K562 (cell line): ENCODE measurements around the gene HSF5.

Experiments used
- CCNT2 ChIP-seq: IDR thresholded peaks from 2 replicates; pipeline ENCODE4 v1.6.1; 2011; ENCODE audit warnings: borderline replicate concordance, low read depth, mild to moderate bottlenecking, moderate library complexity, mixed read lengths, low read length; ENCODE audit not compliant: insufficient read length; ENCODE audit errors: extremely low read depth
- ELF1 ChIP-seq: fragments of 200-800 bp; sonication (Bioruptor generic); IDR thresholded peaks from 2 replicates; pipeline ENCODE4 v1.6.1; 2016; ENCODE audit warnings: missing genetic modification characterization, missing compliant biosample characterization
- EZH2 ChIP-seq: IDR thresholded peaks from 2 replicates; pipeline ENCODE4 v1.6.1; 2012; ENCODE audit warnings: low read depth, mild to moderate bottlenecking, inconsistent platforms, low read length, borderline replicate concordance
- FOXM1 ChIP-seq, 2 experiments: fragments of 450-650 bp in 1 of 2; sonication (generic) in 1 of 2; formaldehyde crosslinking in 1 of 2; IDR thresholded peaks; 2 replicates each; pipeline versions ENCODE4 v1.6.1 to v1.9.0; 2017 to 2022; ENCODE audit warnings: low read depth in 2 of 2, mild to moderate bottlenecking in 2 of 2, missing genetic modification reagents in 1 of 2, moderate library complexity in 1 of 2
- PHB ChIP-seq: fragments of 250-450 bp; sonication (Bioruptor Pico); IDR thresholded peaks from 2 replicates; pipeline ENCODE4 v1.5.0; 2021
- PHF8 ChIP-seq: fragments of 200-600 bp; sonication (generic); IDR thresholded peaks from 2 replicates; pipeline ENCODE4 v1.6.1; 2012; ENCODE audit warnings: mixed run types, mild to moderate bottlenecking, inconsistent platforms, low read length, moderate library complexity, borderline replicate concordance
- POLR2AphosphoS5 ChIP-seq: IDR thresholded peaks from 2 replicates; pipeline ENCODE4 v1.6.1; 2011; ENCODE audit warnings: mild to moderate bottlenecking, low read depth, low read length, moderate library complexity; ENCODE audit not compliant: control insufficient read depth, insufficient read depth
- POLR2G ChIP-seq: fragments of 200-400 bp; formaldehyde crosslinking; IDR thresholded peaks from 2 replicates; pipeline ENCODE4 v1.6.1; 2017; ENCODE audit warnings: low read depth, mild to moderate bottlenecking, antibody characterized with exemption, low read length, moderate library complexity
- POLR2H ChIP-seq: IDR thresholded peaks from 2 replicates; pipeline ENCODE4 v1.6.1; 2016; ENCODE audit warnings: missing genetic modification characterization, low read depth, mild to moderate bottlenecking, control low read depth, missing compliant biosample characterization, moderate library complexity
- SMC3 ChIP-seq: conservative IDR thresholded peaks from 2 replicates; pipeline ENCODE4 v1.6.1; 2011; ENCODE audit warnings: low read depth, low read length, improper control_type of control experiment; ENCODE audit not compliant: insufficient read depth
- XRCC3 ChIP-seq: fragments of 450-650 bp; IDR thresholded peaks from 2 replicates; pipeline ENCODE4 v1.6.1; 2017; ENCODE audit warnings: mild to moderate bottlenecking, moderate library complexity
- ZBTB17 ChIP-seq: fragments of 450-650 bp; formaldehyde crosslinking; IDR thresholded peaks from 2 replicates; pipeline ENCODE4 v1.4.0; 2020; ENCODE audit warnings: mild to moderate bottlenecking
- ZNF274 ChIP-seq: IDR thresholded peaks from 2 replicates; pipeline ENCODE4 v1.6.1; 2011; ENCODE audit warnings: low read depth, mild to moderate bottlenecking, low read length, moderate library complexity, borderline replicate concordance
- TF ChIP-seq, protein P1 (sequence below): fragments of 200-400 bp; formaldehyde crosslinking; IDR thresholded peaks from 2 replicates; pipeline ENCODE4 v1.6.1; 2017; ENCODE audit warnings: mild to moderate bottlenecking, low read depth, low read length, moderate library complexity

DNA sequence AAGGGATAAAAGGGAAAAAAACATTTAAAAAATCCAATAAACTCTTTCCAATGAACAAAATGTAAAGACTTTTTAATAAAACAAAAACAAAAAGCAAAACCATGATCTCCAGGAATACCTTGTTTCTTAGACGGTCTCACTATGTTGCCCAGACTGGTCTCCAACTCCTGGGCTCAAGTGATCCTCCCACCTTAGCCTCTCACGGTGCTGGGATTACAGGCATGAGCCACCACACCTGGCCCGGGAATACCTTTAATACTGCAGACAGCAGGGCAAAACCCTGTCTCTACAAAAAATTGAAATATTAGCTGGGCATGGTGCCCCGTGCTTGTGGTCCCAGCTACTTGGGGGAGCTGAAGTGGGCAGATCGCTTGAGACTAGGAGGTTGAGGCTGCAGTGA lies 78.8 kb downstream of the HSF5 start:
- TF ChIP-seq PHB, result no peak
- no peak for TF ChIP-seq XRCC3
- no peak for TF ChIP-seq EZH2
- no peak for TF ChIP-seq ZNF274
- TF ChIP-seq CCNT2, result no peak
- TF ChIP-seq ZBTB17 (CRISPR knock-in tag), result no peak
- TF ChIP-seq POLR2G, result no peak
- TF ChIP-seq PHF8, result no peak
- no peak for TF ChIP-seq SMC3
- TF ChIP-seq POLR2AphosphoS5, result no peak
- TF ChIP-seq, protein P1, sequence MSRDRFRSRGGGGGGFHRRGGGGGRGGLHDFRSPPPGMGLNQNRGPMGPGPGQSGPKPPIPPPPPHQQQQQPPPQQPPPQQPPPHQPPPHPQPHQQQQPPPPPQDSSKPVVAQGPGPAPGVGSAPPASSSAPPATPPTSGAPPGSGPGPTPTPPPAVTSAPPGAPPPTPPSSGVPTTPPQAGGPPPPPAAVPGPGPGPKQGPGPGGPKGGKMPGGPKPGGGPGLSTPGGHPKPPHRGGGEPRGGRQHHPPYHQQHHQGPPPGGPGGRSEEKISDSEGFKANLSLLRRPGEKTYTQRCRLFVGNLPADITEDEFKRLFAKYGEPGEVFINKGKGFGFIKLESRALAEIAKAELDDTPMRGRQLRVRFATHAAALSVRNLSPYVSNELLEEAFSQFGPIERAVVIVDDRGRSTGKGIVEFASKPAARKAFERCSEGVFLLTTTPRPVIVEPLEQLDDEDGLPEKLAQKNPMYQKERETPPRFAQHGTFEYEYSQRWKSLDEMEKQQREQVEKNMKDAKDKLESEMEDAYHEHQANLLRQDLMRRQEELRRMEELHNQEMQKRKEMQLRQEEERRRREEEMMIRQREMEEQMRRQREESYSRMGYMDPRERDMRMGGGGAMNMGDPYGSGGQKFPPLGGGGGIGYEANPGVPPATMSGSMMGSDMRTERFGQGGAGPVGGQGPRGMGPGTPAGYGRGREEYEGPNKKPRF, result no peak
- no peak for TF ChIP-seq FOXM1 (IDR thresholded peaks at IDR 0.05; ENCODE audit: low read depth)
- no peak for TF ChIP-seq FOXM1 (CRISPR knock-in tag; IDR thresholded peaks at IDR 0.05; ENCODE audit: low read depth)
- TF ChIP-seq ELF1 (tag), result no peak
- no peak for TF ChIP-seq POLR2H (tag)
